Neural progenitor cell (in vitro differentiated cells): Measurements from ENCODE around the gene CDC16. TPM values are rescaled to one million over a fixed set of nuclear protein-coding genes. Genes with fewer than 3 reads are reported as not detected.

Experiments used
- DNase-seq: peaks from one replicate; pipeline ENCODE4 v3.0.0-alpha.2; 2016; ENCODE audit warnings: low spot score
- H2AFZ ChIP-seq: fragments of 200-600 bp; sonication (generic); replicated peaks from 2 replicates; pipeline ENCODE4 v1.6.1; 2016; ENCODE audit warnings: antibody characterized with exemption
- H3F3A ChIP-seq: fragments of 200-600 bp; sonication (generic); 2 replicates; pipeline ENCODE4 v1.6.1; 2016; ENCODE audit warnings: antibody characterized with exemption, low read depth
- H3K27ac ChIP-seq: fragments of 200-600 bp; sonication (generic); 2 replicates; pipeline ENCODE4 v1.5.1; 2016; ENCODE audit warnings: mild to moderate bottlenecking
- H3K27me3 ChIP-seq: fragments of 200-600 bp; sonication (generic); 2 replicates; pipeline ENCODE4 v1.6.1; 2016; ENCODE audit warnings: mild to moderate bottlenecking, moderate library complexity
- H3K36me3 ChIP-seq: fragments of 200-600 bp; sonication (generic); 2 replicates; pipeline ENCODE4 v1.5.1; 2016
- H3K4me1 ChIP-seq: fragments of 200-600 bp; sonication (generic); 2 replicates; pipeline ENCODE4 v1.6.1; 2016; ENCODE audit warnings: mixed run types
- H3K4me2 ChIP-seq: fragments of 200-600 bp; sonication (generic); 2 replicates; pipeline ENCODE4 v1.6.1; 2016
- H3K4me3 ChIP-seq: fragments of 200-600 bp; sonication (generic); 2 replicates; pipeline ENCODE4 v1.5.1; 2016
- H3K79me2 ChIP-seq: fragments of 200-600 bp; sonication (generic); 2 replicates; pipeline ENCODE4 v1.6.1; 2016; ENCODE audit warnings: low read depth
- H3K9ac ChIP-seq: fragments of 200-600 bp; sonication (generic); 2 replicates; pipeline ENCODE4 v1.6.1; 2016
- H3K9me3 ChIP-seq: fragments of 200-600 bp; sonication (generic); 2 replicates; pipeline ENCODE4 v1.5.1; 2016; ENCODE audit warnings: low read depth
- H4K20me1 ChIP-seq: fragments of 200-600 bp; sonication (generic); 2 replicates; pipeline ENCODE4 v1.6.1; 2016; ENCODE audit warnings: low read depth
- H3K27ac Mint-ChIP-seq: 3 replicates; pipeline ENCODE4 v1.8.0; 2021; ENCODE audit warnings: mixed read lengths
- H3K27me3 Mint-ChIP-seq: 2 replicates; pipeline ENCODE4 v1.8.0; 2022; ENCODE audit warnings: low read depth, mild to moderate bottlenecking, inconsistent platforms, moderate library complexity, mixed read lengths; ENCODE audit not compliant: insufficient read depth
- H3K36me3 Mint-ChIP-seq: 3 replicates; pipeline ENCODE4 v1.8.0; 2021; ENCODE audit warnings: mixed read lengths
- H3K4me1 Mint-ChIP-seq: 3 replicates; pipeline ENCODE4 v1.8.0; 2021; ENCODE audit warnings: mixed read lengths
- H3K4me3 Mint-ChIP-seq: 3 replicates; pipeline ENCODE4 v1.8.0; 2021; ENCODE audit warnings: mild to moderate bottlenecking, moderate library complexity, mixed read lengths
- H3K9me3 Mint-ChIP-seq: 3 replicates; pipeline ENCODE4 v1.8.0; 2020; ENCODE audit warnings: mixed read lengths
- EZH2 ChIP-seq: fragments of 200-600 bp; sonication (generic); IDR thresholded peaks from 2 replicates; pipeline ENCODE4 v1.6.1; 2017; ENCODE audit warnings: antibody characterized with exemption, mild to moderate bottlenecking, moderate library complexity
- EZH2phosphoT487 ChIP-seq: fragments of 200-600 bp; sonication (generic); IDR thresholded peaks from 2 replicates; pipeline ENCODE4 v1.6.1; 2017; ENCODE audit warnings: antibody characterized with exemption
- total RNA-seq: library from RNA; depleted of rRNA; stranded (reverse); fragments of >200 nt; gene quantifications from 2 replicates; pipeline ENCODE4 v1.2.3, GENCODE V29; 2015; ENCODE audit warnings: low replicate concordance
- TF ChIP-seq, protein P1 (sequence below): fragments of 200-600 bp; sonication (generic); IDR thresholded peaks from 2 replicates; pipeline ENCODE4 v1.5.1; 2017; ENCODE audit warnings: antibody characterized with exemption, mild to moderate bottlenecking

The CDC16 gene
- total RNA-seq, 1 donor from 2014 or later, result 69.6 TPM

GRCh38 chr13:114200399-114200911, 34.2 kb upstream of the CDC16 start:
- TF ChIP-seq EZH2phosphoT487 (no peak), EZH2 (no peak)
- TF ChIP-seq, protein P1, sequence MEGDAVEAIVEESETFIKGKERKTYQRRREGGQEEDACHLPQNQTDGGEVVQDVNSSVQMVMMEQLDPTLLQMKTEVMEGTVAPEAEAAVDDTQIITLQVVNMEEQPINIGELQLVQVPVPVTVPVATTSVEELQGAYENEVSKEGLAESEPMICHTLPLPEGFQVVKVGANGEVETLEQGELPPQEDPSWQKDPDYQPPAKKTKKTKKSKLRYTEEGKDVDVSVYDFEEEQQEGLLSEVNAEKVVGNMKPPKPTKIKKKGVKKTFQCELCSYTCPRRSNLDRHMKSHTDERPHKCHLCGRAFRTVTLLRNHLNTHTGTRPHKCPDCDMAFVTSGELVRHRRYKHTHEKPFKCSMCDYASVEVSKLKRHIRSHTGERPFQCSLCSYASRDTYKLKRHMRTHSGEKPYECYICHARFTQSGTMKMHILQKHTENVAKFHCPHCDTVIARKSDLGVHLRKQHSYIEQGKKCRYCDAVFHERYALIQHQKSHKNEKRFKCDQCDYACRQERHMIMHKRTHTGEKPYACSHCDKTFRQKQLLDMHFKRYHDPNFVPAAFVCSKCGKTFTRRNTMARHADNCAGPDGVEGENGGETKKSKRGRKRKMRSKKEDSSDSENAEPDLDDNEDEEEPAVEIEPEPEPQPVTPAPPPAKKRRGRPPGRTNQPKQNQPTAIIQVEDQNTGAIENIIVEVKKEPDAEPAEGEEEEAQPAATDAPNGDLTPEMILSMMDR, result no peak
- no peaks in the 10 kb centered on the region for H3K9me3 ChIP-seq
- H4K20me1 ChIP-seq, result no peaks in the 10 kb centered on the region
- no peaks in the 10 kb centered on the region for H3F3A ChIP-seq
- no peak overlapping the region for H2AFZ ChIP-seq
- no peaks in the 10 kb centered on the region for H3K36me3 ChIP-seq
- H3K27ac Mint-ChIP-seq, result no peak overlapping the region
- H3K27me3 Mint-ChIP-seq, result peaks cover 6% of the 10 kb centered on the region
- H3K9me3 Mint-ChIP-seq, result peaks cover 6% of the 10 kb centered on the region
- peak overlapping the region; percentile 13 for H3K4me2 ChIP-seq
- H3K36me3 Mint-ChIP-seq, result no peaks in the 10 kb centered on the region
- no peak overlapping the region for H3K4me3 ChIP-seq
- peaks cover 10% of the 10 kb centered on the region for H3K4me1 ChIP-seq
- no peaks in the 10 kb centered on the region for H3K79me2 ChIP-seq
- H3K4me3 Mint-ChIP-seq, result no peak overlapping the region
- no peak for DNase-seq
- no peak overlapping the region for H3K9ac ChIP-seq
- no peaks in the 10 kb centered on the region for H3K27me3 ChIP-seq
- H3K4me1 Mint-ChIP-seq, result peaks cover 6% of the 10 kb centered on the region
- no peak overlapping the region for H3K27ac ChIP-seq

DNA sequence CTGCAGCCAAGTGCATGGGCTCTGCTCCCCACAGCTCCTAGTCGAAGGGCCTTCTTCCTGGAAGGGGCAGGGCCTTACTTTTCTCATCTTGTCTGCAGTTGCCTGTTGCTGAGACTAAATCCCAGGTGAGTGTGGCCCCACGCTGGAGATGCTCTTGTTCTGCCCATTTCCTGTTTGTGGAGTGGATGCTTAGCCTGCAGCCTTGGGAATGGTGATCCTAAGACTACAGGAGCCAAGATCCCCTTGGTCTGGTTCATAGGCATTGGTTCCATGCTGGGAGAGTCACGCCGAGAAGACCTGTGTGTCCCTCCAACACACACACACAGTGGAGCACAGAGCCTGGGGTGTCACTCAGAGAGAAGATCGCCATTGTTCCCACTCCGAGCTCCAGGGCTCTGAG, 32.1 kb upstream of the CDC16 start:
- Histone ChIP-seq H3K27me3 (no peaks in the 10 kb centered on the region), H3F3A (no peaks in the 10 kb centered on the region), H3K9ac (no peak overlapping the region), H3K9me3 (no peaks in the 10 kb centered on the region), H3K4me2 (no peak overlapping the region), H2AFZ (no peak overlapping the region), H3K4me3 (no peak overlapping the region), H3K79me2 (no peaks in the 10 kb centered on the region), H3K4me1 (peaks cover 10% of the 10 kb centered on the region), H3K36me3 (no peaks in the 10 kb centered on the region), H4K20me1 (no peaks in the 10 kb centered on the region), H3K27ac (no peak overlapping the region)
- Mint-ChIP-seq H3K4me3 (no peak overlapping the region), H3K27ac (no peak overlapping the region), H3K36me3 (no peaks in the 10 kb centered on the region), H3K27me3 (peaks cover 9% of the 10 kb centered on the region), H3K9me3 (peaks cover 17% of the 10 kb centered on the region), H3K4me1 (peaks cover 6% of the 10 kb centered on the region)
- no peak for DNase-seq
- no peak for TF ChIP-seq EZH2
- TF ChIP-seq, protein P1, result no peak
- TF ChIP-seq EZH2phosphoT487, result no peak

DNA sequence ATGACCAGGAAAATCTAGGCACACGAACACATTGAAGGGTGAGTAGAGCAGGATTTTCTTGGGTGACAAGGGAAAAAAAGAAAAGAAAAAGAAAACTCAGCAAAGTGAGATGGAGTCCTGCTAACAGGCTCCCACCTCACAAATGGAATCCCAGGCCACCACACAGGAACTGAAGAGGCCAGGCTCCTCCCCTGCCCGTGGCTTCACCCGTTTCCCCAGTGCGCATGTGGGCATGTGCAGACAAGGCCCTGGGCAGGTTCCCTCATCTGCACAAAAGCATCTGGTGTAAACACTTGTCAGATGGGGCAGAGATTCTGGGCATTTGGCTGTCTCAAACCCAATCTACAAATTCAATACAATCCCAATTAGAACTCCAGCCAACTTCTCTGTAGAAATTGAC, 31.2 kb upstream of the CDC16 start:
- TF ChIP-seq EZH2 (no peak), EZH2phosphoT487 (no peak)
- TF ChIP-seq, protein P1, result no peak
- no peaks in the 10 kb centered on the region for H3F3A ChIP-seq
- H3K27ac ChIP-seq, result no peak overlapping the region
- Mint-ChIP-seq H3K4me3 (no peak overlapping the region), H3K27me3 (peaks cover 9% of the 10 kb centered on the region), H3K4me1 (peaks cover 6% of the 10 kb centered on the region), H3K27ac (no peak overlapping the region), H3K36me3 (no peaks in the 10 kb centered on the region), H3K9me3 (peaks cover 22% of the 10 kb centered on the region)
- H3K27me3 ChIP-seq, result no peaks in the 10 kb centered on the region
- no peaks in the 10 kb centered on the region for H3K36me3 ChIP-seq
- H3K79me2 ChIP-seq, result no peaks in the 10 kb centered on the region
- no peaks in the 10 kb centered on the region for H3K9me3 ChIP-seq
- no peak overlapping the region for H3K4me2 ChIP-seq
- H2AFZ ChIP-seq, result peak overlapping the region; percentile 54
- H3K4me3 ChIP-seq, result no peak overlapping the region
- H4K20me1 ChIP-seq, result no peaks in the 10 kb centered on the region
- no peak for DNase-seq
- H3K4me1 ChIP-seq, result peaks cover 10% of the 10 kb centered on the region
- H3K9ac ChIP-seq, result no peak overlapping the region
